ENCODE results near the gene LASP1. TPM values are rescaled to one million over a fixed set of nuclear protein-coding genes. Genes with fewer than 3 reads are reported as not detected.

Gene LASP1
- total and polyA plus RNA-seq, 2 of the 4 experiments (the other 2 are of a cell fraction): 79.8 to 262 TPM

DNA sequence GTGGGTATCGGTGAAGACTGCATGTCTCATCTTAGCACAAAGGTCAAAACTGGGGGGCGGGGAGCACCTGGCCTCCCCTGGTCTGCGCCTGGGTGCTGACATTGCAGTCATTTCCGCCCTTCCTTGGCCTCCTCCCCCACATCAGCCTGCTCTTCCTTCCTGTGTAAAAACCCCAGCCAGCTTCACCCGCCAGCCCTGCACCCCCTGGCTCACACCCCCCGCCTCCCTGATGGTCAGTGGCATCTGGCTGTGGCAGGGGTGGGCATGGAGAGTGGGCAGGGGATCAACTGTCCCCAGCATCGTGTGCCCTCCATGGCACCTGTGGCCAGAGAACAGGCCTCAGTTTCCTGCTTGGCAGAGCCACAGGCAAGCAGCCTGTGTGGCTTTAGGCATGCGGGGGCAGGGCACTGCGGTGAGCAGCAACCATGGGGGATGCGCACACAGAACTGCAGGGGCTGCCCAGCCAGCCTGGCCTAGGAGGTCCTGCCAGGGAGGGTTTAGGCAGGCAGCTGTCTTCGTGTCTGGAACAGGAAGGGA lies 29.0 kb downstream of the LASP1 start:
- peaks cover 68% of the 10 kb centered on the region for H3K36me3 ChIP-seq (ENCODE audit: control insufficient read depth, insufficient read depth, low read length)
- H3K56ac ChIP-seq (ENCODE audit: extremely low read depth, insufficient read depth, low read length): no peak overlapping the region
- dilution Hi-C loops (cut with HindIII; ENCODE audit: low sequenced_read_pairs, unreplicated experiment): no loop called here
- H3K14ac ChIP-seq (replicated peaks; ENCODE audit: low read depth, low read length): no peak overlapping the region
- no peak overlapping the region for H4K5ac ChIP-seq (ENCODE audit: low read depth, low read length)
- no peak overlapping the region for H4K91ac ChIP-seq (ENCODE audit: insufficient read depth, low read depth, low read length)
- 96% methylated on average over 8 of the region's 11 CpGs; no CpG with 5 or more reads in 1 of the 2 experiments for WGBS, 2 experiments (ENCODE audit: extremely low coverage in 2 of 2, insufficient read length in 1 of 2)
- TF ChIP-seq BHLHE40 (IDR thresholded peaks at IDR 0.05; ENCODE audit: low read depth, low read length) (no peak), MXI1 (IDR thresholded peaks at IDR 0.05; ENCODE audit: borderline replicate concordance, low read depth, low read length) (no peak), MAZ (IDR thresholded peaks at IDR 0.05; ENCODE audit: borderline replicate concordance, low read depth, low read length) (no peak)
- ChIA-PET POLR2A (ENCODE audit: unreplicated experiment) (no interaction called here), CTCF (no interaction called here)
- H3K9me1 ChIP-seq (ENCODE audit: insufficient read depth, low read length): peaks cover 24% of the 10 kb centered on the region
- ATAC-seq (ENCODE audit: low read depth) (no peak), DNase-seq (no peak)
- H3K9me3 ChIP-seq (ENCODE audit: control insufficient read depth, insufficient read depth, low read length): no peaks in the 10 kb centered on the region
- no peak overlapping the region for H2AFZ ChIP-seq (replicated peaks; ENCODE audit: low read length, poor library complexity)
- no peak overlapping the region for H2AK5ac ChIP-seq (ENCODE audit: low read depth, low read length)
- peaks cover 97% of the 10 kb centered on the region for H4K20me1 ChIP-seq (ENCODE audit: insufficient read depth, low read length)
- H3K4ac ChIP-seq (ENCODE audit: low read depth, low read length): no peak overlapping the region; the same call in 1 of the 2 replicates
- no peak overlapping the region for H3K9ac ChIP-seq (ENCODE audit: low read depth, low read length)
- intact Hi-C loops (cut with micrococcal nuclease): no loop called here
- H3K27me3 ChIP-seq (ENCODE audit: control insufficient read depth, insufficient read depth, low read length): no peaks in the 10 kb centered on the region
- H2BK120ac ChIP-seq (ENCODE audit: low read depth, low read length): no peak overlapping the region
- H2AK9ac ChIP-seq (replicated peaks; ENCODE audit: low read depth, low read length, poor library complexity): peak overlapping the region; percentile 89
- H3K79me1 ChIP-seq (ENCODE audit: low read depth in 1 of 2, low read length in 2 of 2): peaks cover 46 to 92% of the 10 kb centered on the region in 2 experiments
- peak overlapping the region; percentile 37 for H2BK5ac ChIP-seq (ENCODE audit: low read depth, low read length, poor library complexity, severe bottlenecking)
- H3K4me3 ChIP-seq (ENCODE audit: insufficient read depth, low read depth, low read length): no peak overlapping the region
- H4K8ac ChIP-seq (ENCODE audit: low read depth in 2 of 2, low read length in 2 of 2): no peak overlapping the region
- no peak overlapping the region for H2BK20ac ChIP-seq (ENCODE audit: low read depth, low read length)
- no peak overlapping the region for H3K23ac ChIP-seq (ENCODE audit: low read depth, low read length)
- peaks cover 29% of the 10 kb centered on the region for H3K4me1 ChIP-seq (ENCODE audit: control insufficient read depth, insufficient read depth, low read length)
- no peak overlapping the region; the same call in 1 of the 2 replicates for H3K27ac ChIP-seq (ENCODE audit: insufficient read depth, low read length)
- no peak overlapping the region for H3K18ac ChIP-seq (ENCODE audit: low read depth, low read length)
- in situ Hi-C loops (cut with MboI; ENCODE audit: low sequenced_read_pairs): no loop called here
- no peak overlapping the region for H3K4me2 ChIP-seq (ENCODE audit: low read depth, low read length)
- BruUV-seq (replicated peaks): no TSS peak
- H2BK15ac ChIP-seq (ENCODE audit: low read depth, low read length): no peak overlapping the region

Data from IMR-90 (cell line).